SHP77 treated with DMSO at 0.1 percent for 48 hours (cell line): Measurements from ENCODE around the gene CRYBA2.

Source experiments
- DNase-seq: peaks from one replicate; lab custom pipeline; 2025; lab: John Stamatoyannopoulos, UW

The CRYBA2 gene

DNA sequence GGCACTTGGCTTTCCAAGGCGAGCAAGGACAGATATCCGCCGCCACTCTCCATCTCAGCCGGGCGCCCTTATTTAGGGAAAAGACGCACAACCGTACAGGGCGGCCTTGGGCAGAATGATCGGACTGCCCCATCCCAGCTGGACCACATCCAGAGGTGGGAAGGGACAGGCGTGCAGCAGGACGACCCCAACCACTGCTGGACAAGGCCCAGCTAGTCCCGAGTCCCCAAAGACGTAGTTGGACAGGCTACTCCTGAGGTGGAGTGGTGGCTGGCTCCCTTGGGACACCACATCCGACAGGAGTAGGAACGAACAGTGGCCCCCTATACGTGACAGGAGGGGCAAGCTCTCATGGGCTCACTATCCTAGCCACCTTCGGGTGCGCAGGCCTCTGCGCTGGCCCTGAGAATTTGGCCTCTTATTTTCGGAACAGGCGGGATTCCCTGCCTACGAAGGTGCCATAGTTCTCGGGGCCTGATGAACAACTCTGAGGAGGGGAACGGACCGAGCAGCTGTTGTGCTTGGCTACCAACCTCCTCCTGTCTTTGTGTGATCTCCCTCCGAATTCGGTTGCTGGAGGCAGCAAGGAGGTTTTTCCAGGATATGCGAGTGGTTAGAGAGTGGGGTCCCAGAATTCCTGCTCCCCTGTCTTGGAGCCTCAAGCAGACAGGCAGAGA is 10.5 kb downstream of the CRYBA2 start:
- DNase-seq: no peak

DNA sequence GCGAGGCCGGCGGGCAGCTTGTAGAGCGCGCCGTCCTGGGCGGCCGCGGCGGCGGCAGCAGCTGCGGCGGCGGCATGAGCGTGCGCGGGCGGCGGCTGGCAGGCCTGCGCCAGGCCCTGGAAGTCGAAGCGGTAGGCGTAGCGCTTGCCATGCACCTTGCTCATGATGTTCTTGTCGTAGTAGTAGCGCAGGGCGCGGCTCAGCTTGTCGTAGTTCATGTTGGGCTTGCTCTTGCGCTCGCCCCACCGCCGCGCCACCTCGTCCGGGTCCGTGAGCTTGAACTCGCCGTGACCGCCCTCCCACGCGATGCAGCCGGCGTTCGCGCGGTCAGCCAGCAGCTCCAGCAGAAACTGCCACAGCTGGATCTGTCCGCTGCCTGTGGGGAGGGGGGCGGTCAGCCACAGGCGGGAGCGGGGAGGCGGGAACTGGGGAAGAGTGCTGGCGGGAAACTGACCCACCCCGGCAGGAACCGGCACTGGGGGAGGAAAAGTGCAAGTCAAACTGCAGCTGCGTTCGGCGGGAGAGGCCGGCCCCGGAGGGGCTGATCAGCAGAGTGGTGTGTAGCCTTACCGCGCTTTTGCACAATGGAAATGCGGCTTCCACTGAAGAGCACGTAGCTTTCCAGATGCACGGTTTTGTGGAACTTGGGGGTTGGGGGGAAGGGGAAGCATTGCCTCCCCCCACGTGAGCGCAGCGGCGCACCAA is 11.2 kb downstream of the CRYBA2 start:
- no peak for DNase-seq

DNA sequence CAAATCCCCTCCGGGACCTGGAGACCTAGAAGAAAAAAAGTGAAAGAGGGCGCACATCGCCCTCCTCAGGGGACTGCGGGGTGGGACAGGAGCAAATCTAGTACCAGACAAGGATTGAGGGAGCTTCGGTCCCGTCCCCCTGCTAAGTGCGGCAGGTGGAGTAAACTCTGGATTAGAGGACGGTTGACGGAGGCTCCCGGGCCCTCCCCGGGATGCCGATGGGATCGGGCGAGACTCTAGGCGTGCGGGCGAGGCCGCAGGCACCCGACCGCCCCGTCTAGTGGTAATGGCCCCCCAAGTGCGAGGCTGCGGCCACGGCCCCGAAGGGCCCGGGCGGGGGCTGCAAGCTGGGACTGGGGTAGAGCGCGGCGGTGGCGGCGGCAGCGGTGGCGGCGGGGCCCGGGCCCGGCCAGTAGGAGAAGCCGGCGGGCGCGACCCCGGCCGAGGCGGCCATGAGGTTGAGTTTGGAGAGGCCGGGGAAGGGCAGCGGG is 11.8 kb downstream of the CRYBA2 start:
- DNase-seq: peak; percentile 40

DNA sequence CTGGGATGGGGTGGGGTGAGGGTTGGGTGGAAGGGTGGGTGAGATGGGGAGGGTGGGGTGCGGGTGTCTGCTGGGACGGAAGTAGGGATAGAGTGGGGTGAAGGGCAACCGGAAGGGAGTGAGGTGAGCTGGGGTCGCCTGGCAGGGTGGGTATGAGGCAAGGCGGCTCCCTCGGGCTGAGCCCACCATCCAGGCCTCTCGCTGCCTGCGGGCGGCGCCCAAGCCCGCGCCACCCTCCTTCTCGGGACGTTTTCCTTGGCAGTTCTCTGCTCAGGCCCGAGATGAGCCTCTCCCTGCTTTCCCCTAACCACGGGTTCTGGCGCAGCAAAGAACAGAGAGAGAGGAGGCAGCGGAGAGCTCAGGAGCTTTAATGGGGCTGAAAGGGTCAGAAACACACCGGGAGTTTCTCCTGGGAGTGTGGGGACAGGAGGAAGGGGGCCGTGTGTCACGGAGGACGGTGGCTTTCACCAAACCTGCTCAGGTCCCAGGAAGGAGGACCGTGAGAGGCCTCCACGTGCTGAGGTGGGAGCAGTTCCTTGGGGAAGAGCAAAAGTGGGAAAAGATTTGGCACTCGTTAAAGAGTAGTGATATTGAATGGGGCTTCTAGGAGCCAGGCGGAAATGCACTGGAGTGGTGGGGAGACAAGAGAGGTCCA is 12.4 kb downstream of the CRYBA2 start:
- DNase-seq: no peak

DNA sequence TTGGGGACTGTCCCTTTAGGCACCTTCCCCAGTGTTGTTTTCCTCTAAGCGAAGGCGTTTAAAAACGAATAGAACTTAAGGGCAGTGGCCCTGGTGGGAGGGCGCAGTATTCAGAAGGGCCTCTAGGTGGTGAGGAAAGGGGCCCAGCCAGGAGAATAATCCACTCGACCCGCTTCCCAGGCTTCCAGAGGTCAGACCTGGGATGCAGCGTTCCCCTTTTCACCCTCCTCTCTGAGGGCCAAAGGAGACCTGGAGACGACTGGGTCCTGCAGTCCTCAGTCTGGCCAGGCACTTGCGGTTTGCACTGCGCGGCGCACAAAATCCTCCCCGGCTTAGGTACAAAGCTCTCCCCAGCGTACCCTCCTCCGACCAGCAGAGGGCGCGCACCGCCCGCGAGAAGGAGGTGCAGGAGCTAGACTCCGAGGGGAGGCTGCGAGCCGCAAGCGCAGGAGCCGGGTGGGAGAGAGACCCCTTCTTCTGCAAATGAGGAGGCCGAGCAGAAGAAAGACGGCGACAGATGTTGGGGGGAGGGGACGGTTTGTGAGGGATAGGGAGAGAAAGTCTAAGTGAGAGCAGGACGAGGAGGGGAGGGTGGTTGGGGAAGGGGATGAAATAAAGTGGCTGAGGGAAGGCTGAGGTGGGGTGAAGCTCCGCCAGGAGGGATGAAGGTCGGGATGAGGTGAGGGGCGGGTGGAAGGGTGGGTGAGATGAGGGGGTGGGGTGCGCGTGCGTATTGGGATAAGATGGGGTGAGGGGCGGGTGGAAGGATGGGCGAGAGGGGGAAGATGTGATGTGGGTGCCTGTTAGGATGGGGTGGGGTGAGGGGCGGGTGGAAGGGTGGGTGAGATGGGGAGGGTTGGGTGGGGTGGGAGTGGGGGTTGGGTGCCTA is 13.1 kb downstream of the CRYBA2 start:
- DNase-seq: peak; percentile 63

DNA sequence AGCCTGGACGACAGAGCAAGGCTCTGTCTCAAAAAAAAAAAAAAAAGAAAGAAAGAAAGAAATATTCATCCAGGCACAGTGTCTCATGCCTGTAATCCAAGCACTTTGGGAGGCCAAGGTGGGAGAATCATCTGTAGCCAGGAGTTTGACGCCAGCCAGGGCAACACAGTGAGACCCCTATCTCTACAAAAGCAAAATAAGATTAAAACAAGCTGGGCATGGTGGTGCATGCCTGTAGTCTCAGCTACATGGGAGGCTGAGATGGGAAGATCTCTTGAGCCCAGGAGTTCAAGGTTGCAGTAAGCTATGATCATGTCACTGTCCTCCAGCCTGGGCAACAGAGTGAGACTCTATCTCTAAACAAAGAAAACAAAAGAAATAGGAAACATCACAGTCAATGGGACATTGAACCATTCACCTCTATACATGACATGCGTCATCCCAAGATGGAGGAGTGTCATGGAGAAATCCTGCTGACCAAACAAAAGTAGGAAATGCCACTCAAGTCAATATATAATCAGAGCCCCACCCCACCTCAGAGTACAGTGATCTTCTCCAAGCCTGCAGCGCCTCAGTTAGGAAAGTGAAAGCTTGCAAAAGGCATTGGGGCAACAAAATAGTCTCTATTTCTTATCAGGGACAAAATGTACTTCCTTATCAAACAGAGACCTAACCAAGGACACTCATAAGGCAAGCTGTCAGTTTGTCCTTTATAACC is 18.0 kb downstream of the CRYBA2 start:
- no peak for DNase-seq

DNA sequence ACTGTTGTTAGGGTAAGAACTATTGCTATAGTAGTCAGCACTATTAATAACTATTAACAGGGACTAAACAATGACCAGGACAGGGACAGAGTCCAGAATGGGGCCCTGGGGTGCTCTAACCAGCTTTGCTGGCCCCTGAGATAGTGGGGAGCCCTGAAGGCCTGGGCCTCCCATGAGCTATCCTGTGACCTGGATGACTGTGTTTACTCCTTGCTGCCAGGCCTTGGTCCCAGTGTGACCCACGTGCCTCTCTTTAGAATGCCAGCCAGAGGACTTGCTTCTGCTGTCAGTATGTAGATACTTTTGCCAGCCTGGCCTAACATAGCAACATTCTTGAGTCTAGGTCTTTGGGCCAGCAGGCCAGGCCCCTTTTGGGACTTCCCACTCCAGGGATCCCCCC is 22.3 kb downstream of the CRYBA2 start:
- DNase-seq: no peak

DNA sequence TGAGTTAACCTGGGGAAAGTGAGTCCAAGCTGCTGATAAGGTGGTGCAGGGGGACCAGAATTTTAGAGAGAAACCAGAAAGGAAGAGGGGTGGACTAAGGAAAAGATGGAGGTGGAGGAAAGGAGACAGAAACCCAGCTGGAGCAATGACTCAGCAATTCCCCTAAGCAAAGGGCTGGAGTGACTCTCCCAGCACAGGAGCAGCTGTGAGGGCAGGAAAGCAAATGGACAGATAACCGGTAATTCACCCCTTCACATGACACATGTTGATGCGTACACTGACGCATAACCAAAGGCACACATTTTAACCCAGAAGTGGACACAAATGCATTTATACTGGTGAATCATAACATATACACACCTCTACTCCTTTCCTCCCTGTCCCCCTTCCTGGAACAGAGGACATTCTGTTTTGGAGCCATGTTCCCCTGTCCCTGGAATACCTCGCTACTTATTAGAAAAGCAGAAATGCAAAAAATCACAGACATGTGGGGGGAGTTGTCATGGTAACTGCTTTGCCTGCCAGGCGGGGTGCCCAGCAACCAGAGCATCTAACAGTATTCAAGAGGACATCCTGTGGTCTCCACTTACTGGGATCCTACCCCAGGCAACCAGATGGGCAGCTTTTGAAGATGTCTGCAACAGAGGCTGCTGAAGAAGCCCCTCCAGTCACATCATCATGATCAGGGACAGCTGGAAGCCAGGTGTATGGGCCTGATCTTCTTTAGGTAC is 29.0 kb downstream of the CRYBA2 start:
- DNase-seq: peak; percentile 89

DNA sequence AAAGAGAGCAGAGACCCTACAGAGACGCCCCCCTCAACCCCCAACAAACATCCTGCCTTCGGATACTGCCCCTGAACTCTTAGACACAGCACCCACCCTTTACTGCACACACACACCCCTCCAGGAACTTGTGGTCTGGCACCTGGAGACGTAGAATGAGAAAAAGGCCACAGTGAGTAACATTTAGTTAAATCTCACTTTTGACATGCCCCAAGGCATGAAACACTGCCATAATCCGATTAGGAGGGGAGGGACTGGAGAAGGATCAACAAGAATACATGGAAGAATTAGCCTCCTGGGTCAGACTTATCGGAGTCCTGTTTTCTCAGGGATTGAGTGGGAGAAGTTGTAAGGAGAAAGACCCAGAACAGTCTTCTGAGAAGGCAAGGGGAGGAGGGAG is 29.6 kb downstream of the CRYBA2 start:
- no peak for DNase-seq

DNA sequence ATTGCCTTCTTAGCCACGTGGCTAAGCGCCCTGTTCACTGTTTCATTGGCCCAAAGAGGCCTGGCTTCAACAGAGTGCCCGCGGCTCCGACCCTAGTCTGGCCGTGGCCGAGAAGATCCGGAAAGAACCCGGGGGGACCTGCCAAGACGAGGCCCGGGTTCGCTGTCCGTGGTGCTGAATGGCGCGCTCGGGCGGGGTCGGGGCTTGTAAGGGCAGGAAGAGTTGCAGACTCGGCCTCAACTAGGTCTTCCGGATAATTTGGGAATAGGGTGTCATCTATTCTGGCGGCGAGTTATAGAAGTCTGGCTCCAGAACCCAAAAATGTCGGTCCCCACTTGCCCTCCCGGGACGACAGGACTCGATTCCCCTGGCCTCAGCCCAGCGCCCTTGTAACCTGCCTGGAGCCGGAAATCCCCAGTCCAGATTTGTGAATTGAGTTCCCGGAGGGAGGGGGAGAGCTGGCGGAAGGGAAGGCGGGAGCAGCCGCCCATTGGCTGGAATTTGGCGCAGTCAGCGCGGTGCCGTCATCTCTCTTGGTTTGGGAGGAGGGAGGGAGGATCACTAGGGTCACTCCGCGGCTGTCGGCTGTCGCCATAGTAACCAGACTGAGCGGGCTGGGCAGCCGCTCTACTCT is 30.2 kb downstream of the CRYBA2 start:
- DNase-seq: peak; percentile 94

DNA sequence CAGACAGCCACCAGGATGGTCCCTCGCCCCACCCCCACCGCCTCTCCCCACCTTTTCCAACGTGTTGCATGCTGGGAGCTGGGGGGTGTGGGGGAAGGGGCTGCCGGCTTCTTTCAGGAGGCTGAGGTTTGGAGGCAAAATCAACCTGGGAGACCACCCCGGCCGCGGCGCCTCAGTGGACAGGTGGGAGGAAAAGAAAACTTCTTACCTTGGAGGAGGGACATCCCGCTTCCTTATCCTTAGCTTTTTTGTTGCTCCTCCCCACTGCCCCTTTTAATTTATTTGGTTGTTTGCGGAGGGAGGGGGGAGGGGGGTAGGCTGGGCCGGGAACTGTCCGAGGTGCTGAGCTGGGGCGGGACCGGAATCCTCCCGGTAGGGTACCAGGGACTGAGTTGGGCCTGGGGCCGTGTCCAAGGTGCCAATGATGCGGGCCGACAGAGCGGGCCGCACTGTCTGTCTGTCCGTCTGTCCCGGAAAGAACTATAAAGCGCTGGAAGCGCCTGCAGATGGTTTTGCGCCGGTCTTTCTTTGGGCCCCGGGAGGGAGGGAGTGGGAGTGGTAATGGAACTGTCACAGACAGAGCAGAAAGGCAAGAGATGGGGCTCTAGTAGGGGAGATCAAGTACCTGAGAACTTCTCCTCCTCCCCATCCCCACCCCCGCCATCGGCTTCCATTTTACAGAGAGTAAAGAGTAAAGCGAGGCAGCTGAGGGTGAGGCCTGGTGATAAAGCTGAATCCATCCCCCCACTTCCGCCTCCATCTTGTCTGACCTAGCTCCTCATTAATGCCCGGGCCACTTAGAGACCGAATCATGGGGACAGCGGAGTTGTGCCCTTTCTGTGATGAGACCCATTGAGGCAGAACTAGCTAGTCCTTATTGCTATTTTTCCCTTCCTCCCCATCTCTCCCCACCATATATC is 31.3 kb downstream of the CRYBA2 start:
- DNase-seq: peak; percentile 55

DNA sequence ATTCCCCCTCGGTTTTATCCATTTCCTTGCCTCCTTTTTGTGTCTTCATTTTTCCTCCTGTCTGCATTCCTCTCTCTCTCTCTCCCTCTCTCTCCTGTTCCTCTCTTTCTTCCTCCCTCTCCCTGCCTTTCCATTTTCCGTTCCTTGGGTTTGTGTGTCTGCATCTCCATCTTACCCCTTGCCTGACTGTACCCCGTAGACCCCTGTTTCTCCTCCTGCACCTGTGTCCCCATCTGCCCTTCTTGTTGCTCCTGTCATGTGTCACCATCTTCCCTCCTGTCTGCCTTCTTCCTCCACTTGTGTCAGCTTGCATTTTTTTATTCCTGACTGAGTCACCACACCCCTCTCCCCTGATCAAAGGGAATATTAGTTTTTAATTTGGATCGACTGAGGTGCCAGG is 32.0 kb downstream of the CRYBA2 start:
- DNase-seq: no peak

DNA sequence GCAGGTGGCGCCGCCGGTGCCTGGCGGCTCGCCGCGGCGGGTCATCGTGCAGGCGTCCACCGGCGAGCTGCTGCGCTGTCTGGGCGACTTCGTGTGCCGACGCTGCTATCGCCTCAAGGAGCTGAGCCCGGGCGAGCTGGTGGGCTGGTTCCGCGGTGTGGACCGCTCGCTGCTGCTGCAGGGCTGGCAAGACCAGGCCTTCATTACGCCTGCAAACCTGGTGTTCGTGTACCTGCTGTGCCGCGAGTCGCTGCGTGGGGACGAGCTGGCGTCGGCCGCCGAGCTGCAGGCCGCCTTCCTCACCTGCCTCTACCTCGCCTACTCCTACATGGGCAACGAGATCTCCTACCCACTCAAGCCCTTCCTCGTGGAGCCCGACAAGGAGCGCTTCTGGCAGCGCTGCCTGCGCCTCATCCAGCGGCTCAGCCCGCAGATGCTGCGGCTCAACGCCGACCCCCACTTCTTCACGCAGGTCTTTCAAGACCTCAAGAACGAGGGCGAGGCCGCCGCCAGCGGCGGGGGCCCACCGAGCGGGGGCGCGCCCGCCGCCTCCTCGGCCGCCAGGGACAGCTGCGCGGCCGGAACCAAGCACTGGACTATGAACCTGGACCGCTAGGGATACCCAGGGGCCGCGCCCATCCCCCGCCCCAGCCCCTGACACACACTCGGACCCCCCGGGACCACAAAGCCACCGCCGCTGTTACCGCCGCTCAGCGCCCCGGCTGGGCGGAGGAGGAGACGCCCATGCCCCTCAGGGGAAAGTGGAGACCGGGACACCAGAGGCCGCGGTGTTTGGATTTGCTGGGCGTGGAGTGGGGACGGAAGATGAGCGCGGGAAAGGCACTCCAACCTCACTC is 32.7 kb downstream of the CRYBA2 start:
- peak; percentile 19 for DNase-seq

DNA sequence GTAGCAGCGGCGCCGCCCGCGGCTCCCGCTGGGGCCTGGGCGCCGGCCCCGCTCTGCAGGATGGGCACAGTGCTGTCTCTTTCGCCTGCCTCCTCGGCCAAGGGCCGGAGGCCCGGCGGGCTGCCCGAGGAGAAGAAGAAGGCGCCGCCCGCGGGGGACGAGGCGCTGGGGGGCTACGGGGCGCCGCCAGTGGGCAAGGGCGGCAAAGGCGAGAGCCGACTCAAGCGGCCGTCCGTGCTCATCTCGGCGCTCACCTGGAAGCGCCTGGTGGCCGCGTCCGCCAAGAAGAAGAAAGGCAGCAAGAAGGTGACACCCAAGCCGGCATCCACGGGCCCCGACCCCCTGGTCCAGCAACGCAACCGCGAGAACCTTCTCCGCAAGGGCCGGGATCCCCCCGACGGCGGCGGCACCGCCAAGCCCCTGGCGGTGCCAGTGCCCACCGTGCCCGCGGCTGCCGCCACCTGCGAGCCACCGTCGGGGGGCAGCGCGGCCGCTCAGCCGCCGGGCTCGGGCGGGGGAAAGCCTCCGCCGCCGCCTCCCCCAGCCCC is 33.4 kb downstream of the CRYBA2 start:
- DNase-seq: no peak

DNA sequence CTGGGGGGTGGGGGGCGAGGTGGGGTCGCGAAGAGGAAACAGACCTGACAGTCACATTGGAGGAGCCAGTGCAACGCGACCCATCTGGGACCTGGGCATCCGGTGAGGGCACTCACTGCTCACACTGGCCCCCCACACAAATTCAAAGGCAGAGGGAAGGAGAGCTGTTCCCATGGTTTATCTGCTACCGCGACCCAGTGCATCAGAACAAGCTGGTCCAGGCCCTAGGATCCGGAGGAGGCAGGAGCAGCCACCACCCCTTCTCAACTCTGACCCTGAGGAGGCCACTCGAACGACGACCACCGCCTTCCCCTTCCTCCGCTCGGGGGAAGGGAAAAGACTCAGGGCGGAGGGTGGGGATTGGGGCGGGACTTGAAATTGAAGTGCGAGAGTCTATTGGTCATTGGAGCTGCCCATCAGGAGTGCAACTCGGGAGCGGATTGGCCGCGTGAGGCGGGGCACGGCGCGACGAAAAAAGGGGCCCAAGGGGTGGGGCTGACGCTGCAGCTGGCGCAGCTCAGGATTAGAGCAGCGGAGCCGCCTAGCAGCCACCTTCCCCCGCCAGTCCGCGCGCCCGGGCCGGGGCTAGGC is 34.0 kb downstream of the CRYBA2 start, which contains the start of gene CDK5R2:
Gene CDK5R2, plus strand, starts transcription at position 526 of the 591 bp plus-strand sequence. CDS start 155 bp downstream, outside the sequence.
- DNase-seq: peak; percentile 89

DNA sequence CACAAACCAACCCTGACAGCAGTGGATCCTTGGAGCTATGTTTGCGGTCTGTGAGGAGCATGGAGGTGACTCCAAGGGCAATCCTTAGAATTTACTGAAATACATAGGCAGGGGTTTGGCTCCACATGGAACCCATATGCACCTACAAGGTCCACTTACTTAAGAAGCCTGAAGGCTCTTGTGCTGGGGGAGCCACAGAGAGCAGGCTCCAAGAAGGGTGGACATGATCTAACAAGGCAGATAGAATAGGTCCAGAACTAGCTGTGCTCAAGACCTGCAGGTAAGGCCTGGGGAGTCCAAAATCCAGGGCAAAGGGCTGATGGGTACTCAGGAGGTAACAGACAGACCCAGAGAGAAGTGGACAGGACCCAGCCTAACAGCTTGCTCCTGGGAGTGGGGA is 34.9 kb downstream of the CRYBA2 start:
- no peak for DNase-seq

DNA sequence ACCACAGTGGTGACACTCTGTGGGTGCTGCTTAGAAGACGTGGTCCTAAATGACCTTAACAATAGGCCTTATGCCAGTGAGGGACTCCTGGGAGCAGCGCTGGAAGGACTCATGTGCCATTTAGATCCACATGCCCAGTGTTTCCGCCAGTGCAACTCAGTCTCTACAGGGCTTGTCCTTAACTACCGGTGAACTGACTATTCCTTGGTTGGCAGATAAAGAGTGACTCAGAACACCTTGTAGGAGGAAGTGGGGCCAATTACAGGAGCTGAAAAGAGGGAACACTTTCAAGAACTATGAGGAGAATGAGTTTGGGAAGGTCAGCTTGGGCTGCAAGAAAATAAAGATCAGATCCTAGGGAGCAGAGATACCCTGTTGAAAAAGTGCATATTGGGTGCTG is 35.6 kb downstream of the CRYBA2 start:
- no peak for DNase-seq
